ENCODE measurements around the gene PPP6R3.

DNA sequence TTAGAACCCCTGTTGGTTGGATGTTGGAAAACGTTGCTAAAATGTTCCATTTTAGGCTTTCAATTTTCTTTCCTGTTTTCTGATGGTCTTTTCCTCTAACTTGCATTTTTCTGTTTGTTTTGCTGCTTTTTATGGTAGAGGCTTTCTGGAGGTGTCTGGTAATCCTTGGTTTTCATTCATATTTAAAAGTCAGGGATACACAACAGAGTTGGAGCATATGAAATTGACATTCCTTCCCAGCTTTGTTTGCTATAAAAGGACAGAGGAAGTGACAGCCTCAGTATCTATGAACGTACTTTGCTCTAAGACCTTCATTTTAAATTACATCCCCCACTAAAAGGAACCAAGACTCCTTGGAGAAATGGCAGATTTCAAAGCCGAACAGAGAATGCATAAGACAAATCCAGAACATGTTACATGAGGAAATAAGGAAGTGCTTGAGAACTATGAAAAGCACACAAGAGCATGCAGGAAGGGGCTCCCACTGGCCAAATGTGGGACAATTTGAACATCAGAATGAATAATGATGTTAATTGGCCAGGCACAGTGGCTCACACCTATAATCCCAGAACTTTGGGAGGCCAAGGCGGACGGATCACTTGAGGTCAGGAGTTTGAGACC, 56.7 kb downstream of the PPP6R3 start:
- TF ChIP-seq CTCF (optimal IDR thresholded peaks at IDR 0.05 in 1 of 3, IDR thresholded peaks at IDR 0.05 in 1 of 3, conservative IDR thresholded peaks at IDR 0.05 in 1 of 3; ENCODE audit: extremely low read depth in 1 of 3, insufficient read depth in 2 of 3, low read length in 3 of 3), result no peak
- no peak for TF ChIP-seq EZH2 (IDR thresholded peaks at IDR 0.05; ENCODE audit: low read length)
